Stimulated activated CD8-positive, alpha-beta memory T cell treated with anti-CD3 and anti-CD28 coated beads, Interleukin-2, amount 100 ng/mL, for 1 hour (primary cell): ENCODE data around the gene GPC5.

Experiments
- DNase-seq, 2 donors: peaks; one replicate each; pipeline ENCODE4 v3.0.0-alpha.2; 2020; ENCODE audit warnings: low read depth in 2 of 2

GPC5 gene

GRCh38 chr13:91592056-91593014, 193.9 kb downstream of the GPC5 start:
- DNase-seq, result no peak

GRCh38 chr13:91593456-91593855, 195.0 kb downstream of the GPC5 start:
- DNase-seq, result no peak

GRCh38 chr13:91594061-91594460, 195.6 kb downstream of the GPC5 start:
- no peak for DNase-seq

GRCh38 chr13:91595677-91596076, 197.3 kb downstream of the GPC5 start:
- no peak for DNase-seq

GRCh38 chr13:91596842-91597241, 198.4 kb downstream of the GPC5 start:
- no peak for DNase-seq

GRCh38 chr13:91598655-91599054, 200.2 kb downstream of the GPC5 start:
- no peak for DNase-seq

- DNase-seq, result no peak
Measured at GRCh38 chr13:91601273-91601672, 202.9 kb downstream of the GPC5 start.

- no peak for DNase-seq
Measured at GRCh38 chr13:91601807-91602206, 203.4 kb downstream of the GPC5 start.

GRCh38 chr13:91609353-91609752, 210.9 kb downstream of the GPC5 start:
- no peak for DNase-seq

GRCh38 chr13:91618315-91618714, 219.9 kb downstream of the GPC5 start:
- no peak for DNase-seq

- DNase-seq, result no peak
Measured at GRCh38 chr13:91620670-91621141, 222.3 kb downstream of the GPC5 start.

GRCh38 chr13:91621161-91621560, 222.7 kb downstream of the GPC5 start:
- no peak for DNase-seq

GRCh38 chr13:91621963-91622362, 223.5 kb downstream of the GPC5 start:
- no peak for DNase-seq

- DNase-seq, result no peak
Measured at GRCh38 chr13:91622778-91623550, 224.5 kb downstream of the GPC5 start.

- no peak for DNase-seq
Measured at GRCh38 chr13:91627952-91628739, 229.7 kb downstream of the GPC5 start.

GRCh38 chr13:91630946-91631345, 232.5 kb downstream of the GPC5 start:
- DNase-seq, result no peak

- DNase-seq, result no peak
Measured at GRCh38 chr13:91632086-91632485, 233.7 kb downstream of the GPC5 start.

- no peak for DNase-seq
Measured at GRCh38 chr13:91639330-91639729, 240.9 kb downstream of the GPC5 start.

GRCh38 chr13:91643394-91643793, 245.0 kb downstream of the GPC5 start:
- no peak for DNase-seq

- no peak for DNase-seq
Measured at GRCh38 chr13:91644806-91645205, 246.4 kb downstream of the GPC5 start.

GRCh38 chr13:91647361-91647990, 249.1 kb downstream of the GPC5 start:
- DNase-seq, result no peak
